GM12878 (cell line): ENCODE measurements around the gene SLC4A5. TPM values are rescaled to one million over a fixed set of nuclear protein-coding genes. Genes with fewer than 3 reads are reported as not detected.
A peak's percentile ranks its signal among the peaks of the same experiment; 100 is the strongest.

Experiments
- CREM ChIP-seq: IDR thresholded peaks from 2 replicates; pipeline ENCODE4 v1.6.1; 2014; ENCODE audit warnings: antibody characterized with exemption, low read depth
- FOXK2 ChIP-seq: fragments of 450-650 bp; IDR thresholded peaks from 2 replicates; pipeline ENCODE4 v1.6.1; 2017; ENCODE audit warnings: mild to moderate bottlenecking, moderate library complexity
- HCFC1 ChIP-seq: fragments of 150-350 bp; IDR thresholded peaks from 2 replicates; pipeline ENCODE4 v1.6.1; 2014; ENCODE audit warnings: low read length
- IKZF2 ChIP-seq, 2 experiments: fragments of 450-650 bp; IDR thresholded peaks; 2 replicates each; pipeline ENCODE4 v1.6.1; 2017; ENCODE audit warnings: mild to moderate bottlenecking in 2 of 2, moderate library complexity in 2 of 2
- NBN ChIP-seq: fragments of 450-650 bp; IDR thresholded peaks from 2 replicates; pipeline ENCODE4 v1.6.1; 2016
- NFIC ChIP-seq: IDR thresholded peaks from 2 replicates; pipeline ENCODE4 v1.6.1; 2012; ENCODE audit warnings: low read depth, mild to moderate bottlenecking, inconsistent platforms, low read length, moderate library complexity
- NFYA ChIP-seq: IDR thresholded peaks from 2 replicates; pipeline ENCODE4 v1.6.1; 2011; ENCODE audit warnings: low read depth, mild to moderate bottlenecking, low read length, improper control_type of control experiment, borderline replicate concordance
- NFYB ChIP-seq: IDR thresholded peaks from 2 replicates; pipeline ENCODE4 v1.6.1; 2011; ENCODE audit warnings: low read depth, mild to moderate bottlenecking, low read length, improper control_type of control experiment, moderate library complexity; ENCODE audit not compliant: insufficient read depth
- POLR2A ChIP-seq: IDR thresholded peaks from 2 replicates; pipeline ENCODE4 v1.6.1; 2011; ENCODE audit warnings: low read depth, mild to moderate bottlenecking, low read length
- POLR2AphosphoS5 ChIP-seq: IDR thresholded peaks from 2 replicates; pipeline ENCODE4 v1.6.1; 2011; ENCODE audit warnings: mild to moderate bottlenecking, low read length, inconsistent platforms
- RBBP5 ChIP-seq: fragments of 200-600 bp; sonication (generic); conservative IDR thresholded peaks from 2 replicates; pipeline ENCODE4 v1.6.1; 2016
- SMAD1 ChIP-seq: fragments of 450-650 bp; IDR thresholded peaks from 2 replicates; pipeline ENCODE4 v1.6.1; 2018; ENCODE audit warnings: mild to moderate bottlenecking, low read depth; ENCODE audit not compliant: partially characterized antibody
- SREBF1 ChIP-seq: IDR thresholded peaks from 2 replicates; pipeline ENCODE4 v1.6.1; 2012; ENCODE audit warnings: mild to moderate bottlenecking, low read length
- SRF ChIP-seq, 2 experiments: IDR thresholded peaks; 2 replicates each; pipeline ENCODE4 v1.6.1; 2011; ENCODE audit warnings: low read depth in 2 of 2, low read length in 2 of 2, mild to moderate bottlenecking in 1 of 2, moderate library complexity in 1 of 2
- SUZ12 ChIP-seq: fragments of 200-600 bp; sonication (generic); IDR thresholded peaks from one replicate; pipeline ENCODE4 v1.6.1; 2018; ENCODE audit warnings: antibody characterized with exemption, mild to moderate bottlenecking; ENCODE audit not compliant: unreplicated experiment
- TARDBP ChIP-seq: IDR thresholded peaks from 2 replicates; pipeline ENCODE4 v1.6.1; 2016; ENCODE audit warnings: borderline replicate concordance
- TCF12 ChIP-seq: IDR thresholded peaks from 2 replicates; pipeline ENCODE4 v1.6.1; 2011; ENCODE audit warnings: low read depth, mild to moderate bottlenecking, low read length
- ZNF217 ChIP-seq: fragments of 450-650 bp; IDR thresholded peaks from 2 replicates; pipeline ENCODE4 v1.6.1; 2017; ENCODE audit warnings: antibody characterized with exemption, mild to moderate bottlenecking
- ZSCAN29 ChIP-seq: fragments of 450-650 bp; IDR thresholded peaks from 2 replicates; pipeline ENCODE4 v1.6.1; 2017; ENCODE audit warnings: mild to moderate bottlenecking, moderate library complexity
- ZZZ3 ChIP-seq: IDR thresholded peaks from 2 replicates; pipeline ENCODE4 v1.6.1; 2011; ENCODE audit warnings: low read depth; ENCODE audit not compliant: control insufficient read depth, insufficient read length
- polyA plus RNA-seq, 11 experiments: library from polyadenylated mRNA; depleted of rRNA in 4 of 11; unstranded in 6 of 11; stranded (reverse) in 5 of 11; fragments of >200 nt; fragmentation: Nextera tagmentation in 4 of 11; fragmentation: Illumina TruSeq in 1 of 11; extraction: Ambion mirVana in 4 of 11; extraction: Trizol in 1 of 11; gene quantifications; 1 replicate in 1 of 11; 2 replicates in 10 of 11; pipeline versions ENCODE4 v1.2.1 to v1.2.3, GENCODE V29; 2011 to 2016; ENCODE audit warnings: inconsistent platforms in 2 of 11, missing spikeins in 2 of 11, low read depth in 1 of 11
- total RNA-seq, 4 experiments: library from RNA; depleted of rRNA in 3 of 4; stranded (reverse); fragments of >200 nt in 3 of 4; fragmentation: Illumina TruSeq in 1 of 4; extraction: Trizol in 1 of 4; gene quantifications; 2 replicates each; pipeline versions ENCODE4 v1.2.1 to v1.2.3, GENCODE V29; 2013 to 2021
- TF ChIP-seq, protein P1 (sequence below): IDR thresholded peaks from 2 replicates; pipeline ENCODE4 v1.6.1; 2011; ENCODE audit warnings: low read depth, low read length, improper control_type of control experiment, borderline replicate concordance
- TF ChIP-seq, protein P2 (sequence below): fragments of 450-650 bp; IDR thresholded peaks from 2 replicates; pipeline ENCODE4 v1.6.1; 2016; ENCODE audit warnings: mild to moderate bottlenecking
- TF ChIP-seq, protein P3 (sequence below): fragments of 150-350 bp; IDR thresholded peaks from 2 replicates; pipeline ENCODE4 v1.6.1; 2016; ENCODE audit warnings: low read depth, low read length
- TF ChIP-seq, protein P4 (sequence below): fragments of 450-650 bp; IDR thresholded peaks from 2 replicates; pipeline ENCODE4 v1.6.1; 2014; ENCODE audit warnings: mild to moderate bottlenecking
- TF ChIP-seq, protein P5 (sequence below): IDR thresholded peaks from 2 replicates; pipeline ENCODE4 v1.6.1; 2012; ENCODE audit warnings: low read depth, low read length, improper control_type of control experiment

Gene SLC4A5
- total and polyA plus RNA-seq, 10 of the 15 experiments (the other 5 are each of a cell fraction or from before 2014, with no cell fraction given), result 0.15 to 4.7 (median 1.6) TPM

DNA sequence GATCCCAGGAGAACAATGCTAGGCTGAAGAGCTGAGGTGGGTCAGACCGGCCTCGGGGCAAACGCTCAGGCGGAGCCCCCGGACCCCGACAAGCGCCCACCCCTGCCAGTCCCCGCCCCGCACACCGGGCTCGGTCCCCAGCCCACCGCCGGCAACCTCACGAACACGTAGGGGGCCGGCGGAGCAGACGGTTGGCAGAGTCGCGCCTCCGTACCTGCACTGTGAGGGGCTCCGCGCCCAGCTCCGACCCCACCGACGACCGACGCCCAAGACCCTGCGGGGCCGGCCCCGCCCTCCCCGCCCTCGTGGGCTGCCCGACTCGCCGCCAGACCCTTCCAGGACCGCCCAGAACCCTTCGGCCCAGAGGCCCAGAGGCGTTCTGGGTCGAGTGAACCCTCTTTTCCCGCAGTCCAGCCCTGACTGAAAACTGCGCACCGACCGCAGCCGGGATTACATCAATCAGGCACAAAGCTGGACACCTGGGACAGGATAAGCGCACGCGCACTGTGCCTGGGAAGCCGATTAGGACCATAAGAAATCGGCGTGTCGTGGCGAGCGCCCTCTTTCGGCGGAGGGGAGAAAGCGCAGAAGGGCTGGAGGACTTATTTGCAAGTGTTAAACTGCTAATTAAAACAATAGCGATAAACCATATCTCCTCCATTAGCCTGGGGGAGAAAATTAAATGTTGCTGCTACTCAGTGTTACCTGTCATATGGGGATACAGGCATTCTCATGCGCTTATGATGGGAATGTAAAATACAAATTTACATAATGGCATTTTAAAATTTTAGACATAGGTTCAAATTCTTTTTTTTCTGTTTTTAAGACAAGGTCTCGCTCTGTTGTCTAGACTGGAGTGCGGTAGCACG, 48.6 kb upstream of the SLC4A5 start (continued):
- TF ChIP-seq, protein P1, sequence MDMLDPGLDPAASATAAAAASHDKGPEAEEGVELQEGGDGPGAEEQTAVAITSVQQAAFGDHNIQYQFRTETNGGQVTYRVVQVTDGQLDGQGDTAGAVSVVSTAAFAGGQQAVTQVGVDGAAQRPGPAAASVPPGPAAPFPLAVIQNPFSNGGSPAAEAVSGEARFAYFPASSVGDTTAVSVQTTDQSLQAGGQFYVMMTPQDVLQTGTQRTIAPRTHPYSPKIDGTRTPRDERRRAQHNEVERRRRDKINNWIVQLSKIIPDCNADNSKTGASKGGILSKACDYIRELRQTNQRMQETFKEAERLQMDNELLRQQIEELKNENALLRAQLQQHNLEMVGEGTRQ, result no peak
- TF ChIP-seq SMAD1 (no peak), ZNF217 (no peak), CREM (peak; percentile 44; the same call in 1 of the 2 replicates), SUZ12 (no peak), SRF (IDR thresholded peaks at IDR 0.05; ENCODE audit: low read depth in 2 of 2, low read length in 2 of 2) (no peak), ZZZ3 (no peak), IKZF2 (IDR thresholded peaks at IDR 0.05) (peak in 1 of 2 experiments; percentile 5; a peak in 1 of 4 replicates), TARDBP (no peak), NFYB (no peak), SREBF1 (no peak), HCFC1 (peak; percentile 54), RBBP5 (no peak), POLR2A (peak; percentile 83), FOXK2 (no peak), ZSCAN29 (no peak), POLR2AphosphoS5 (peak; percentile 48; the same call in 1 of the 2 replicates), NFIC (no peak), TCF12 (no peak), NFYA (no peak), NBN (peak; percentile 86; the same call in 1 of the 2 replicates)
- TF ChIP-seq, protein P2, sequence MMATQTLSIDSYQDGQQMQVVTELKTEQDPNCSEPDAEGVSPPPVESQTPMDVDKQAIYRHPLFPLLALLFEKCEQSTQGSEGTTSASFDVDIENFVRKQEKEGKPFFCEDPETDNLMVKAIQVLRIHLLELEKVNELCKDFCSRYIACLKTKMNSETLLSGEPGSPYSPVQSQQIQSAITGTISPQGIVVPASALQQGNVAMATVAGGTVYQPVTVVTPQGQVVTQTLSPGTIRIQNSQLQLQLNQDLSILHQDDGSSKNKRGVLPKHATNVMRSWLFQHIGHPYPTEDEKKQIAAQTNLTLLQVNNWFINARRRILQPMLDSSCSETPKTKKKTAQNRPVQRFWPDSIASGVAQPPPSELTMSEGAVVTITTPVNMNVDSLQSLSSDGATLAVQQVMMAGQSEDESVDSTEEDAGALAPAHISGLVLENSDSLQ, result no peak; the same call in 1 of the 2 replicates
- TF ChIP-seq, protein P3, sequence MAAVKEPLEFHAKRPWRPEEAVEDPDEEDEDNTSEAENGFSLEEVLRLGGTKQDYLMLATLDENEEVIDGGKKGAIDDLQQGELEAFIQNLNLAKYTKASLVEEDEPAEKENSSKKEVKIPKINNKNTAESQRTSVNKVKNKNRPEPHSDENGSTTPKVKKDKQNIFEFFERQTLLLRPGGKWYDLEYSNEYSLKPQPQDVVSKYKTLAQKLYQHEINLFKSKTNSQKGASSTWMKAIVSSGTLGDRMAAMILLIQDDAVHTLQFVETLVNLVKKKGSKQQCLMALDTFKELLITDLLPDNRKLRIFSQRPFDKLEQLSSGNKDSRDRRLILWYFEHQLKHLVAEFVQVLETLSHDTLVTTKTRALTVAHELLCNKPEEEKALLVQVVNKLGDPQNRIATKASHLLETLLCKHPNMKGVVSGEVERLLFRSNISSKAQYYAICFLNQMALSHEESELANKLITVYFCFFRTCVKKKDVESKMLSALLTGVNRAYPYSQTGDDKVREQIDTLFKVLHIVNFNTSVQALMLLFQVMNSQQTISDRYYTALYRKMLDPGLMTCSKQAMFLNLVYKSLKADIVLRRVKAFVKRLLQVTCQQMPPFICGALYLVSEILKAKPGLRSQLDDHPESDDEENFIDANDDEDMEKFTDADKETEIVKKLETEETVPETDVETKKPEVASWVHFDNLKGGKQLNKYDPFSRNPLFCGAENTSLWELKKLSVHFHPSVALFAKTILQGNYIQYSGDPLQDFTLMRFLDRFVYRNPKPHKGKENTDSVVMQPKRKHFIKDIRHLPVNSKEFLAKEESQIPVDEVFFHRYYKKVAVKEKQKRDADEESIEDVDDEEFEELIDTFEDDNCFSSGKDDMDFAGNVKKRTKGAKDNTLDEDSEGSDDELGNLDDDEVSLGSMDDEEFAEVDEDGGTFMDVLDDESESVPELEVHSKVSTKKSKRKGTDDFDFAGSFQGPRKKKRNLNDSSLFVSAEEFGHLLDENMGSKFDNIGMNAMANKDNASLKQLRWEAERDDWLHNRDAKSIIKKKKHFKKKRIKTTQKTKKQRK, result no peak
- TF ChIP-seq, protein P4, sequence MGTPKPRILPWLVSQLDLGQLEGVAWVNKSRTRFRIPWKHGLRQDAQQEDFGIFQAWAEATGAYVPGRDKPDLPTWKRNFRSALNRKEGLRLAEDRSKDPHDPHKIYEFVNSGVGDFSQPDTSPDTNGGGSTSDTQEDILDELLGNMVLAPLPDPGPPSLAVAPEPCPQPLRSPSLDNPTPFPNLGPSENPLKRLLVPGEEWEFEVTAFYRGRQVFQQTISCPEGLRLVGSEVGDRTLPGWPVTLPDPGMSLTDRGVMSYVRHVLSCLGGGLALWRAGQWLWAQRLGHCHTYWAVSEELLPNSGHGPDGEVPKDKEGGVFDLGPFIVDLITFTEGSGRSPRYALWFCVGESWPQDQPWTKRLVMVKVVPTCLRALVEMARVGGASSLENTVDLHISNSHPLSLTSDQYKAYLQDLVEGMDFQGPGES, result no peak
- TF ChIP-seq, protein P5, sequence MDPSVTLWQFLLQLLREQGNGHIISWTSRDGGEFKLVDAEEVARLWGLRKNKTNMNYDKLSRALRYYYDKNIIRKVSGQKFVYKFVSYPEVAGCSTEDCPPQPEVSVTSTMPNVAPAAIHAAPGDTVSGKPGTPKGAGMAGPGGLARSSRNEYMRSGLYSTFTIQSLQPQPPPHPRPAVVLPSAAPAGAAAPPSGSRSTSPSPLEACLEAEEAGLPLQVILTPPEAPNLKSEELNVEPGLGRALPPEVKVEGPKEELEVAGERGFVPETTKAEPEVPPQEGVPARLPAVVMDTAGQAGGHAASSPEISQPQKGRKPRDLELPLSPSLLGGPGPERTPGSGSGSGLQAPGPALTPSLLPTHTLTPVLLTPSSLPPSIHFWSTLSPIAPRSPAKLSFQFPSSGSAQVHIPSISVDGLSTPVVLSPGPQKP, result peak; percentile 75
